Measurements from ENCODE around the gene LNPK.
"Not testable (repeated sequence)": the region's sequence is repeated elsewhere in the genome, so short reads cannot be mapped to it uniquely, and the experiment has no call there.

LNPK gene, protein sequence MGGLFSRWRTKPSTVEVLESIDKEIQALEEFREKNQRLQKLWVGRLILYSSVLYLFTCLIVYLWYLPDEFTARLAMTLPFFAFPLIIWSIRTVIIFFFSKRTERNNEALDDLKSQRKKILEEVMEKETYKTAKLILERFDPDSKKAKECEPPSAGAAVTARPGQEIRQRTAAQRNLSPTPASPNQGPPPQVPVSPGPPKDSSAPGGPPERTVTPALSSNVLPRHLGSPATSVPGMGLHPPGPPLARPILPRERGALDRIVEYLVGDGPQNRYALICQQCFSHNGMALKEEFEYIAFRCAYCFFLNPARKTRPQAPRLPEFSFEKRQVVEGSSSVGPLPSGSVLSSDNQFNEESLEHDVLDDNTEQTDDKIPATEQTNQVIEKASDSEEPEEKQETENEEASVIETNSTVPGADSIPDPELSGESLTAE

DNA sequence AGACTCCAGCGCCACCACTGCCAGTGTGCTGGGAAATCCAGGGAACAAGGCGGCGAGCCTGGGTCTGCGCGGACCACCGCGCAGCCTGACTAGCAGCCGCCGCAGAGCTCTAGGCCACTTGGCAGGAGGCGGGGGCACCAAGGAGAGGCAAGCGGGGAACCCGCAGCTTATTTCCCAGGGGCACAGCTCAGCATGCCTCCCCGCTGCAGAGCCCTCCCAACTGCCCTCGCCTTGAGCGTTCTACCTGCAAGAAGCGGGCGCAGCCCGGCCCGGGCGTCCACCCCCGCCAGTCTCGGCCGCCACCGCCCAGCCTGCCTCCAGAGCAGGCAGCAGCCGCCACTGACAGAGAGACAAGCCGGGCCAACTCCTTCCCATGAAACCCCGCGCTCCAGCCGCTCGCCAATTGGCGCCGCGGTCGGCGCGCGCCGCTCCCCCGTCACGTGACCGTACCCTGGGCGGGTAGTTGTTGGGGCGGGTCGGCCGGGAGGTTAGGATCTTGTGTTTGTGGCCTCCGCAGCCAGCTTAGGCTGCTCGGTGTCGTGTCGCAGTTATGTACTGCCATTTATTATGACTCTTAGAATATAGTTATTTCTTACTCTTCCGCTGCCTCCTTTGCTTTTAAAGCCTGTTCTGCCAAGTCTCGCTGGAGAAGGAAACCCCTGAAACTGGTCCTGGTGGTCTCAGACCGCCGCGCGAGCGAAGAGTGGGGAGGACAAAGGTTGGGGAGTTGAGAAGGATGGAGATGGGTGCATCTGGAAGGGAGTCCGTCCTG is at the start of gene LNPK:
TSS of gene LNPK (minus strand) at position 352 of the 772 bp plus-strand sequence. CDS start 6,683 bp downstream, outside the sequence.
- peak; percentile 84 for DNase-seq

DNA sequence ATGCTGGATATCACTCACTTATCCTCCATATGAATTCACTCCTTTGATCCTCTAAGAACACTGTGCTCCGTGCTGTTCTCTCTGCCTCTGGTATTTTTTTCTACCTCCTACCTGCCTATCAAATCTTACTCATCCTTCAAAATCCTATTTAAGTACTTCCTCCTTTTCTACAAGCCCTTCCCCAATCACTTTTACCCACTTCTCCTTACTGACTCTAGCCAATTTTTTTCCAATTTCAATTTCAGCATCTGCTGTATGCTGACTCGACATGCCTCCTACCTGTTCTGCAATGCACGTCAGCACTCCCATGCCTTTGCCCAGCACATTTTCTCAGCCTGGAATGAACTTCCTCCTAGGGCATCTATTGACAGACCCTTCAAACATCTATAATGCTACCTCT is 37.3 kb upstream of the LNPK start:
- DNase-seq = no peak

DNA sequence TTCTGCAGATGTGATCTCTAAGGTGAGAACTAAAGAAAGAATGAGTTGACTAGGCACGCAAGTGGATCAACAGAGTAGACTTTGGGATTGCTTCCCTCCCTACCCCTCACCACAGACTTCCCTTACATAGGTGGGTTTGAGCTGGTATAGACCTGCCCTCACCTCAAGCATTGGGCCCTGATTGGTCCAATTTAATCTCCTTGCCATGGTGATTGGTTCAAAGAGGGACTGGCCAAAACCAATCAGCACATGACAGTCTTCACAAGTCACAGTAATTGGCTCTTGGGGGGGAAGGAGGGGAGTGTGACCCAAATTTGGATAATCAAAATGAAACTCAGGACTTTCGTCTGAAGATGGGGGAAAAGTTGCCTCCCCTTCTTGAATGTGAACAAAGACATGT is 36.6 kb upstream of the LNPK start:
- no peak for DNase-seq

DNA sequence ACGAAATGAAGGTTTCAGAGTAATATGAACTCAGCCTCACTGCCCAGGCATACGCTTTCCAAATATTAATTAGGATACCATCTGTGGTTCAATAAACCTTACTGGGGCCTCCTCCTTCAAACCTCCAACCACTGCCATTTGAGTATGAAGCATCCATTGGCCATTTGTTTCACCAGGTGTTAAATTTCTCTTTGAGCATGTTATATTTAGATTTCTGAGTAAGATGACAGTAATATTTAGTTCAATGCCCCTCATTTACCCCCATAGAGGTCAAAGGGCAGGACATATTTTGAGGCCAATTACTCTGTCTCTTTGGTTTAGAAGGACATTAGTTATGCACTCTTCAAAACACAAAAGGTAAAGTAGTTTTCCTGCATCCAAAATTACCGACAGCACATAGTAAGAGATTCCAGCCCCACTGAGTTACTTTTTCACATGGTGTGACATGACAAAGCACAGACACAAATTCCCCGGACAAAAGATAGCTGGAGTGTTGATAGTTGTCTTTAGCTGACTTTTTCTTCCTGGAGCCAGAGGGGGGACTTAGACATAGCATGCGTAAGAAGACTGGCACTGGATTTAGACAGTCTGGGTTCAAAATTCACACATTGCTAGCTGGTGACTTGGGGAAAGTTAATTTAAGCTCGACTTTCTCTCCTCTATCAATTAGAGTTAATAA is 33.1 kb upstream of the LNPK start:
- no peak for DNase-seq

DNA sequence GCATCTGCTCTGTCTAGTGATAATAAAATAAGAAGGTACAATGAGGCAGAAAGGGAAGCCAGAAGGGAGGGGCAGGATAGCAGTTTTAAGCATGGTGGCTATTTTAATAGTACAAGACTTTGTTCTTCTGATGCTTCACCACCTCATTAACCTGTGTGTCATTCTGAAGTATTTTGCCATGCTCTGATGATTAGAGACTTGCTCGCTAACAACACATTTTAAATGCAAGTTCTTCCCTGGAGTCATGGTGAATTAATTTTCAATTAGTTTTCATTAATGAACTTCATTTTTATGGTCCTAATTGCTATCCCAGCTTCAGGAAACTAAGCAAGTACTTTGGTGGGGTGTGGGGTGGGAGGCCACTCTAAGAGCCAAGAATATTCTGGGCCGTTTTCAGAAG is 25.7 kb upstream of the LNPK start:
- DNase-seq = no peak

DNA sequence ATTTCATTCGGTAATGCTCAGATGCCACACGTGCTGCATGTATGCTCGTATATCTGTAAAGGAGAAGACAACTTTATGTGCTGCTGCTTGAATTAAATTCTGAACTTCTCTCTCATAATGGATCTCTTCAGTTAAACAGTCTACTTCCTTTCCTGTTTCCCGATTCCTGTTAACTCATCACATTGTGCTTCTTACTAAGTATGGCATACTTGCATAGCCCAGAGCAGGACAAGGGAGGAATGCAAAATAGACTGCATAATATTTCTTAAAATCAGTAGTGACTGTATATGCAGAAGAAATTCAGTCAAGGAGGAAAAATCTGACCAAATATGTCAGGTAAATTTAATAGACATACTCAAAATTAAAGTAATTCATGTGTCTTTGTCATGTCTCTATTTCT is 23.9 kb upstream of the LNPK start:
- DNase-seq = no peak

DNA sequence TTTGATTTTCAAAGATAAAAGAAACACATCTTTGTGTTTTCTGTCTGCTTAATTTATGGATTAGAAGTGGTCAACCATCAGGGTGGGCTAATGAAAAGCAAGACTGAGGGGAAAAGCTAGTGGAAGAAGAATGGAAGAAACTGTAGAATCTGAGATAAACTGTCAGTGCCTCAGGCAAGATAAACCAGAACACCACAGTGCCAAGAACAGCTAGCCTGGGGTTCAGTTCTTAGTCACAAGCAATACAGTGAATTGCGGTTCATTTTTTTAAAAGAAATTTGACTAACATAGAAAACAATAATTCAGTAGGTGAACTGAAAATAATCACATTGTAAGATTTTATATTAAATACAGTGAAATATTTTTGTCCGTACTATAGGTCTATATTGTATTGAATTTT is 22.0 kb upstream of the LNPK start:
- no peak for DNase-seq

DNA sequence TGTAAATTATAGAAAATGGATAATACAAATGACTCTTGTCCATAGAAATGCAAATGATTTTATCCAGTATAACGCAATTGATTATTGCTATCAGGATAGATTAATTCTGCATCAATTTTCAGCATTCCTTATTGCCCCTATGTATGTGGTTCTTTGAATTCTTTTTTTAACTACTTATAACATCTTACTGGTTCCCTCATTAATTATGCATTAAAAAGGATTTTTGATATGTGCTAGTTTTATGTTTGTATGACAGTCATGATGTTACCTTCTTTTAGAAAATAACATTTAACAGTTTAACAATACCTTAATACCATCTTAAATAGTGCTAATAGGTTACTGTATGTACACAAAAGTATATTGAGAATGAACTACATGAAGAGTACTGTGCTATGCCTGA is 20.0 kb upstream of the LNPK start:
- no peak for DNase-seq

DNA sequence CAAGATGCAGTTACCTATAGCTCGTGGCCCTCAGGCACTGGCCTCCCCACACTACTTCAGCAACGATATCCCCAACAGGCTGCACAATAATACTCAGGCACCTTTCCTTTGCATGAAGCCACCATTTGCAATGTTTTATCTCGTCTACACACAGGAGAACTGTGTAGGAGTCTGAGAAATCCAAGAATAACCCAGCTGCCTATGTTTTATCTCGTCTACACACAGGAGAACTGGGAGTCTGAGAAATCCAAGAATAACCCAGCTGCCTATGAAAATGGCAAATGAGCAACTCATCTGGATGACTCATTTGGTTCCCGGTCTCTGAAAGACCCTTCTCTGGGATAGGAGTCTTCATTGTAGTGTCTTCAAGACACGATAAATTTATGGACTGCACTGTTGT is 18.3 kb upstream of the LNPK start:
- no peak for DNase-seq

DNA sequence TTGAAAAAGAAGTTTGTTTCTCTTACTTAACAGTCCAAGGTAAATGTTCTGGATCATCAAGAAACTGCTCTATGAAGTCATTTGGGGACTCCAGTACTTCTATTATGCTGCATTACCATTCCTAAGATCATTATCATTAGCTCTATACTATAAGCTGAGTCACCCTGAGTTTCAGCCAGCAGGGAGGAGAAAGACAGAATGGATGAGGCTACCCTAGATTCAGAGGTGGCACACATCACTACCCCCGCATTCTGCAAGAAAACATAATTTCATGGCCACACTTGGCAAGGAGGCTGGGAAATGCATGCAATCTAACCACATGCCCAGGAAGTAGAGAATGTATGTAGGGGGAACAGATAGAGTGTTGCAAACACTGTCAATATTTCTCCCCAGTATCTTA is 16.6 kb upstream of the LNPK start:
- DNase-seq = no peak

DNA sequence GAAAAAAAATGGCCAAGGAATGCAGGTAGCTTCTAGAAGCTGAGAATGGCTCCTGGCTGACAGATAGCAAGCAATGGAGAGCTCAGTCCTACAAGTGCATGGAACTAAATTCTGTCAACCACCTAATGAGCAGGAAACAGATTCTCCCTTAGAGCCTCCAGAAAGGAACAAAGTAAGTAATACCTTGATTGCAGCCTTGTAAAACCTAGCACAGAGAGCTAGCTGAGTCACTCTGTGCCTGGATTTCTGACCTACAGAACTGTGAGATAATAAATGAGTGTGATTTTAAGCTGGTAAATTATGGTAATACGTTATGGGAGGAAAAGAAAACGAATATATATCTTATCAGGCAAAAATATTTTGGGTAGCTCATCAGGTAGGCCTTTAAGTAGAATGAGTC is 7.4 kb upstream of the LNPK start:
- no peak for DNase-seq

DNA sequence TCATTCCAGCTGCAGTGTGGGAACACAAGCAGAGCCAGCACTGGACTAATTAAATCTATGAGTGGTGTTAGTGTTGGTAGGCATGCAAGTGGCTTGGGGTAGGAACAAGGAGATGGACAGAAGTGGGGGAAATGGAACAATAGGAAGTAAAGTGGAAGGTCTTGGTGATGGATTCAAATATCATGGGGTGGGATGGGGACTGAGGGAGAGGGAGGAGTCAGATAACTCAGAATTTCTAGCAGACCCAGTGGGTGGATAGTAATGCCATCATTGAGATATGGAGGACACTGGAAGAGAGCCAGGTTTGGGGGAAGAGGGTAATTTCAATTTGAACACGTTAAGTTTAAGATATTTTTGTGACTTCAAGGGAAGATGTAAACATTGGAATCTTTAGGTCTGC is 2.9 kb upstream of the LNPK start:
- DNase-seq = no peak

DNA sequence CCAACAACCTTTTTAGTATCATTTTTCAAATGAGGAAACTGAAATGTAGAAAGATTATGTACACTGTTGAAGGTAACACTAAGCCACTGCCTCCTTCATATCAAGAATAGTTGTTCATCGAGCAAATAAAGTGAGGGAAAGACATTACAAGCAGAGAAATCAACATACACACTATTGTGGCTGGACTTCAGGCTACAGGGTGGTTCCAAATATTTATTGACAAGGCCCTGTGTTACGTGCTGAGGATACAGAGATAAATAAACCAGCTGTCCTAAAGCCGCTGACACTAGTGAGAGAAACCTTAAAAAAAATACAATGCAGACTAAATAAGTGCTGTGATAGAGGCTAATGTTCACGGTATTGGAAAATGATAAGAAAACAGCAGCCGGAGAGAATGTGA is 1.9 kb upstream of the LNPK start:
- no peak for DNase-seq

DNA sequence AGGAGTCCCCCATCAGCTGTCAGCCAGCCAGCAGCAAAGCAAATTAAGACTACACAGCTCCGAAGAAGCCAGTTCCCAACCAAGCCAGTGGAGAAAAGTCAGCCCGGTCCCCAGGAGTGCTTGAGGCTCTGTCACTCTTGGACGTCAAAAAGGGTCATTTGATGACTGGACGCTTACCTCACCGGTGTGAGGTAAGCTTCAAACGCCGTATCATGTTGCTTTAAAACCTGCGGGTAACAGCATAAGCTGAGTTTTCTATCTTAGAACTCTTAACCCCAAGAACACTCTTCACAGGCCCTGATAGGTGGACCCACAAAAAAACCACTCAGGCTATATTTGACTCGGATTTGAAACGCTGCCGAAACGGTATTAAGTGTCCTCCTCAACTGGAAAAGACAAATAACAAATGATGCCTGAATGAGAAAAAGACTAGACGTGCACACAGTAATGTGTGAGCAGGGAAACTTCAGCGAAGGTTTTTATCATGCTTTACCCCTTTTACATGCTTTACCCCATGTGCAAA is 682 bp upstream of the LNPK start:
- no peak for DNase-seq

DNA sequence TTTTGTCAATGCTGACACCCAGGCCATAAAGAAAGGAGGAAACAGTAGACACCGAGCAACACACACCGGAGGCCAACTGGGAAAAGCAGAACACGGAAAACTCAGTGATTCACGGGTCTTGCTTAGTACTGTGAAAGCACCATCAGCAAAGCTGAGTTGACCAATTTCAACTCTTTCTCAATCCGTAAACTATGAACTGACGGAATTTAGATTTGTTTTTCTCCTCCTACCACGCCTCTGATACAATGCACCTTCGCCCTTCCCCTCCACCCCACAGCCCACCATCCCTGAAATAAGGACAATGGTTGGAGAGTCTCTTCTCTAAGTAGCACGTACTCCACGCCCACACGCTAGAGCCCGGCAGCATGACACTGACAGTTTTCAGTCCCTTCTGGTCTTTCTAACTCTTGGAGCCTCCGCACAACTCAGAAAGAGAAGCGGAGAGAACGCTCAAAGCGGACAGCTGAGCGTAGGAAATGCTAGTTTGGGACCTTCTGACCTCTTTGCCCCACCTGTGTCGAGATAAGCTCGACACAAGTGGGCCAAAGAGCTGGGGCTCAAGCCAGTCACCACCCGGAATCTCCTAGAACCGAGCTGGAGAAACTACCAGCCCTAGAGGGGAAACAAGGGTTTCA is 669 bp downstream of the LNPK start:
- no peak for DNase-seq

DNA sequence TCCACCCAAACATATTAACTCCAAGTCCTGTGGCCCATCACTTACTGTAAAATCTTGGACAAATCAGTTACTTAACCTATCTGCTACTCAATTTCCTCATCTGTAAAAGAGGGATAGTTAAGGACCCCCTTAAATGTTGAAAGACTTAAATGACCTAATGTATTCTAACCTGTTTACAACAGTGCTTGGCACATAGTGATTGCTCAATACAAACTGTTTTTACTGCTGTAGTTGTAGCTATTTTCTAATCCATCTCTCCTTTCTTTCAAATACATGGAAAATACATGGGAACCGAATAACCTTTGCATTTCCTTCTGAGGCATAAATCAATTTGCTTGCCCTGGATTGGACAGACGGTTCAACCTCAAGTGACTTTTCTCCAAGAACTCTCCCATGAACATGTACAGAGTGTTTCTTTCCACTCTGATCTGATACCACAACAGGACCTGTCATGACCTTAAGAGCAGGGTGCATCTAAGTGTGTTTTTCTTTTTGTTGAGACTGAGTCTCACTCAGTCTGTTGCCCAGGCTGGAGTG is 2.7 kb downstream of the LNPK start:
- DNase-seq = no peak

DNA sequence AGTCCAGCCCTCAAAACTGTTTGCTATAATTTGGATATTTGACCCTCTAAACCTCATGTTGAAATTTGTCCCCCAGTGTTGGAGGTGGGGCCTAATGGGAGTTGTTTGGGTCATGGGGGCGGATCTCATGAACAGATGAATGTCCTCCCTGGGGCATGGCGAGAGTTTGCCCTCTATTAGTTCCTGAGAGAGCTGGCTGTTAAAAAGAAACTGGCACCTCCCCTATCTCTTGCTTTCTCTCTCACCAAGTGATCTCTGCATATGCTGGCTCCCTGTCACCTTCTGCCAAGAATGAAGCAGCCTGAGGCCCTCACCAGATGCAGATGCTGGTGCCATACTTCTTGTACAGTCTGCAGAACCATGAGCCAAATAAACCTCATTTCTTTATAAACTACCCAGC is 12.0 kb downstream of the LNPK start:
- DNase-seq = no peak

DNA sequence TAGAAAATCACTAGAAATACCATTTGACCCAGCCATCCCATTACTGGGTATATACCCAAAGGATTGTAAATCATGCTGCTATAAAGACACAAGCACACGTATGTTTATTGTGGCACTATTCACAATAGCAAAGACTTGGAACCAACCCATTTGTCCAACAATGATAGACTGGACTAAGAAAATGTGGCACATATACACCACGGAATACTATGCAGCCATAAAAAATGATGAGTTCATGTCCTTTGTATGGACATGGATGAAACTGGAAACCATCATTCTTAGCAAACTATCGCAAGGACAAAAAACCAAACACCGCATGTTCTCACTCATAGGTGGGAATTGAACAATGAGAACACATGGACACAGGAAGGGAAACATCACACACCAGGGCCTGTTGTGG is 14.9 kb downstream of the LNPK start:
- not testable (repeated sequence) for DNase-seq

DNA sequence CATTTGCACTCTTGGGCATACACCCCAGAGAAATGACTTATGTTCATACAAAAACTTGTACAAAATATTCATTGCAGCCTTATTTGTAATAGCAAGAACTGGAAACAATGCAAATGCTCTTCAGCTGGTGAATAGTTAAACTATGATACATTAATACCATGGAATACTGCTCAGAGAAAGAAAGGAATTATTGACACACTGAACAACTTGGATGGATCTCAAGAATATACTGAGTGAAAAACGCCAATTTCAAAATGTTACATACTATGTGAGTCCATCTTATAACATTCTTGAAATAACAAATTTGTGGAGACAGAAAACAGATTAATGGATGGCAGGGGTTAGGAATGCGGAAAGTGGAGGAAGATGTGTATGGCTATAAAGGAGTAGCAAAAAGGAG is 17.2 kb downstream of the LNPK start:
- DNase-seq = no peak

DNA sequence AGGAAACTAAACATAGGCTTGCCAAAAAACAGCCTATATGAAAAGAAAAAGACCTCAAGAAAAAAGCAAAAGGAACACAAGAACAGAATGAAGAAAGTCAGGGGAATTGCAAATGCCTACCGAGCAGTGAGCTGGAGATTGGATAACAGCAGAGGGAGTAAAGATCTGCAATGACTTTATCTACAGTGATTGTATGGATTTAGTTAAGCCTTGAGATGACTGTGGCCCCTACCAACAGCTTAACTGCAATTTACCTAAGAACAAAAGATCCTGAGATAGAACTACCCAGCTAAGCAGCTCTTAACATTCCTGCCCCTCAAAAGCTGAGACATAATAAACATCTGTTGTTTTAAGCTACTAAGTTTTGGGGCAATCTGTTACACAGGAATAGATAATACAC is 20.5 kb downstream of the LNPK start:
- no peak for DNase-seq

DNA sequence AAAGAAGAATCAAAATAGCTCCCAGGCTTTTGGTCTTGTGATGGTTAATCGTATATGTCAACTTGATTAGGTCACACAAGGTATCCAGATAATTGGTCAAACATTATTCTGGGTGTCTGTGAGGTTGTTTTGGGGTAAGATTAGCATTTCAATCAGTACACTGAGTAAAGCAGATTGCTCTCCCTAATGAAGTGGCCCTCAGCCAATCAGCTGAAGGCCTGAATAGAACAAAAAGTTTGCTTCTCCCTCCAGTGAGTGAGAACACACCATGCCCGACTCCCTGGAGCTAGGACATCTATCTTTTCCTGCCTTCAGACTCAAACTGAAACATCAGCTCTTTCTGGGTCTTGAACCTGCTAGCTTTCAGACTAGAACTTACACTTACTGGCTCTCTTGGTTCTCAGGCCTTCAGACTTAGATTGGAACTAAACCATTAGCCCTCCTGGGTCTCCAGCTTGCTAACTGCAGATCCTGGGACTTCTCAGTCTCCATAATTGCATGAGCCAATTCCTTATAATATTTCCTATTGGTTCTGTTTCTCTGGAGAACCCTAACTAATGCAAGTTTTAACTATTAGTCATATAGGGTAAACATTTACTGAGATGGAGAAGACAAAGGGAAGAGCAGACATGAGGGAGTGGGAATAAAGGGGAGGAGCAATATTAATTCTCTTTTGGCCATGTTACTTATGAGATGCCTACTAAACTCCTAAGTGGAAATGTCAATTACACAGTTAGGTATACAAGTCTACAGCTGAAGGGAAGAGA is 25.5 kb downstream of the LNPK start:
- no peak for DNase-seq

DNA sequence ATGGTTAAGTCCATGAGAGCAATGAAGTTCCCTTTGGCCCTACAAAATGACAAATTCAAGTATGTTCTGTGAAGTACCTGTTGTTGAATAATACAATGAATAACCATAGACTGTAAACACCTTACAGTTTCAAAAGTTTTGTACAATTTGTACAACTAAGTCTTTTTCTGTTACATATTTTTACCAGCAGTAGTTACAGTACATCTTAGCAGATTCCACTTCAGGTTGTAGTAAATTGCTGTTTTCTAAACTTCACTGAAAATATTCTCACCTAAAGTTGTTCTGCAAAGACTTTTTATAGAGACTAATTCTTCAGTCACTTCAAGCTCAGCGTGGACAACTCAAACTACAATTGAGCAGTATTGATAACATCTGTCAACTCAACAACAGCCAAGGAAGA is 28.7 kb downstream of the LNPK start:
- no peak for DNase-seq

Data from NCI-H2107 (cell line).